ENCODE measurements around the gene MZF1.

The MZF1 gene

GRCh38 chr19:58585442-58586132 lies 12.5 kb upstream of the MZF1 start:
- no peak for TF ChIP-seq EZH2phosphoT487 (conservative IDR thresholded peaks at IDR 0.05; ENCODE audit: low read length)
- TF ChIP-seq CTCF (IDR thresholded peaks at IDR 0.05; ENCODE audit: insufficient read depth, low read length, poor library complexity, severe bottlenecking), result no peak
- Histone ChIP-seq H3K9me3 (ENCODE audit: insufficient read depth, low read length) (no peaks in the 10 kb centered on the region), H3K4me3 (ENCODE audit: insufficient read depth, low read length, poor library complexity, severe bottlenecking) (no peak overlapping the region), H2AFZ (ENCODE audit: low read depth, low read length, severe bottlenecking) (no peak overlapping the region), H3K4me2 (ENCODE audit: low read depth, low read length, poor library complexity, severe bottlenecking) (no peak overlapping the region), H3K9ac (ENCODE audit: low read length) (no peak overlapping the region), H3K9me2 (replicated peaks; ENCODE audit: insufficient read depth, low read length) (no peaks in the 10 kb centered on the region), H3K27me3 (ENCODE audit: low read length) (no peaks in the 10 kb centered on the region), H3F3A (ENCODE audit: insufficient read depth) (no peaks in the 10 kb centered on the region), H3K36me3 (ENCODE audit: low read length) (no peaks in the 10 kb centered on the region), H3K27ac (ENCODE audit: low read depth, low read length) (no peak overlapping the region), H4K20me1 (ENCODE audit: low read depth, low read length) (no peaks in the 10 kb centered on the region), H3K79me2 (ENCODE audit: insufficient read depth, low read length) (no peaks in the 10 kb centered on the region)

DNA sequence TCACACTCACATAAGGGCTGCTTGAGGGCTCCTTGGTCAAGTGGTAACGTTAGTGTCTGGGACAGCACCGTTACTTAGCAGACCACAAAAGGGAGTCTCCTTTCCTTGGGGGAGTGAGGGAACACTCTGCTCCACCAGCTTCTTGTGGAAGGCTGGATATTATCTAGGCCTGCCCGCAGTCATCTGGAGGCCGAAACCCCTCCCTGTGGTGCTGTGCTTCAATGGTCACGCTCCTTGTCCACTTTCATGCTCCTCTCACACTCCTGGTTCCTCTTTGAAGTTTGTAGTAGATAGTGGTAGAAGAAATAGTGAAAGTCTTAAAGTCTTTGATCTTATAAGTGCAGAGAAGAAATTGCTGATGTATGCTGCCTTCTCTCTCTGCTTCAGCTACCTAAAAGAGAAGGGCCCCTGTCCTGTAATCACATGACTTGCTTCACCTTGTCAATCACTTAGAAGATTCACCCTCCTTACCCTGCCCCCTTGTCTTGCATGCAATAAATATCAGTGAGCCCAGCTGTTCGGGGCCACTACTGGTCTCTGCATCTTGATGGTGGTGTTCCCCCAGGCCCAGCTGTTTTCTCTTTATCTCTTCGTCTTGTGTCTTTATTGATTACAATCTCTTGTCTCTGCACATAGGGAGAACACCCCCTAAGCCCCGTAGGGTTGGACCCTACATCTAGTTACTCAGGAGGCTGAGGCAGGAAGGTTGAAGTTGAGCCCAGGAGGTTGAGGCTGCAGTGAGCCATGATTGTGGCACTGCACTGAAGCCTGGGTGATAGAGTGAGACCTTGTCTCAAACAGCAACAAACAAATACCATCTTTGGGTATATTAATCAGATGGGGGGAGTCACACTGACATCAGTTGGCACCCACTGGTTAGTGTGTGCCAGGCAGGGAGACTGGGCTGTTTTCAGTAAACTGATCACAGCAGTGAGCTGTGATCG lies 11.6 kb upstream of the MZF1 start:
- H3K9me2 ChIP-seq (replicated peaks; ENCODE audit: insufficient read depth, low read length), result no peaks in the 10 kb centered on the region
- no peaks in the 10 kb centered on the region for H3F3A ChIP-seq (ENCODE audit: insufficient read depth)
- no peak overlapping the region for H3K27ac ChIP-seq (ENCODE audit: low read depth, low read length)
- H3K9me3 ChIP-seq (ENCODE audit: insufficient read depth, low read length), result no peaks in the 10 kb centered on the region
- H3K4me3 ChIP-seq (ENCODE audit: insufficient read depth, low read length, poor library complexity, severe bottlenecking), result no peak overlapping the region
- no peaks in the 10 kb centered on the region for H4K20me1 ChIP-seq (ENCODE audit: low read depth, low read length)
- H3K36me3 ChIP-seq (ENCODE audit: low read length), result no peaks in the 10 kb centered on the region
- H3K4me2 ChIP-seq (ENCODE audit: low read depth, low read length, poor library complexity, severe bottlenecking), result no peak overlapping the region
- H3K79me2 ChIP-seq (ENCODE audit: insufficient read depth, low read length), result no peaks in the 10 kb centered on the region
- no peak overlapping the region for H3K9ac ChIP-seq (ENCODE audit: low read length)
- H3K27me3 ChIP-seq (ENCODE audit: low read length), result no peaks in the 10 kb centered on the region
- TF ChIP-seq CTCF (IDR thresholded peaks at IDR 0.05; ENCODE audit: insufficient read depth, low read length, poor library complexity, severe bottlenecking) (no peak), EZH2phosphoT487 (conservative IDR thresholded peaks at IDR 0.05; ENCODE audit: low read length) (no peak)
- H2AFZ ChIP-seq (ENCODE audit: low read depth, low read length, severe bottlenecking), result no peak overlapping the region

- TF ChIP-seq EZH2phosphoT487 (conservative IDR thresholded peaks at IDR 0.05; ENCODE audit: low read length) (no peak), CTCF (IDR thresholded peaks at IDR 0.05; ENCODE audit: insufficient read depth, low read length, poor library complexity, severe bottlenecking) (no peak)
- H3K79me2 ChIP-seq (ENCODE audit: insufficient read depth, low read length), result no peaks in the 10 kb centered on the region
Observed at GRCh38 chr19:58582985-58583384, 9.8 kb upstream of the MZF1 start.

More at GRCh38 chr19:58582985-58583384, 9.8 kb upstream of the MZF1 start:
- Histone ChIP-seq H2AFZ (ENCODE audit: low read depth, low read length, severe bottlenecking) (no peak overlapping the region), H3F3A (ENCODE audit: insufficient read depth) (peaks cover 7% of the 10 kb centered on the region), H3K27ac (ENCODE audit: low read depth, low read length) (no peak overlapping the region), H3K4me2 (ENCODE audit: low read depth, low read length, poor library complexity, severe bottlenecking) (no peak overlapping the region), H3K4me3 (ENCODE audit: insufficient read depth, low read length, poor library complexity, severe bottlenecking) (no peak overlapping the region), H3K36me3 (ENCODE audit: low read length) (no peaks in the 10 kb centered on the region), H3K27me3 (ENCODE audit: low read length) (no peaks in the 10 kb centered on the region), H3K9ac (ENCODE audit: low read length) (no peak overlapping the region), H4K20me1 (ENCODE audit: low read depth, low read length) (no peaks in the 10 kb centered on the region), H3K9me3 (ENCODE audit: insufficient read depth, low read length) (no peaks in the 10 kb centered on the region), H3K9me2 (replicated peaks; ENCODE audit: insufficient read depth, low read length) (no peaks in the 10 kb centered on the region)
